HepG2 (cell line): Measurements from ENCODE around the gene ZBTB20. TPM values are rescaled to one million over a fixed set of nuclear protein-coding genes. Genes with fewer than 3 reads are reported as not detected.

Source experiments
- ATAC-seq: fragments of 200-7000 bp; cut with Tn5 transposase; 3 replicates; pipeline ENCODE4 v1.9.1; 2020; ENCODE audit warnings: mild to moderate bottlenecking, moderate library complexity
- BruUV-seq: library from RNA; stranded (reverse); fragments of 400-500 nt; replicated peaks from 2 replicates; lab custom pipeline; 2021; lab: Mats Ljungman, UMichigan
- CTCF ChIA-PET: fragments of 300-600 bp; formaldehyde crosslinking; extraction: SDS; loops from one replicate; lab custom pipeline; 2021; ENCODE audit warnings: low total read pairs, inconsistent platforms, low intra/inter-chr PET ratio; lab: Yijun Ruan, JAX
- POLR2A ChIA-PET: fragments of 350-600 bp; sonication (Branson Sonifier 250); formaldehyde crosslinking; loops from one replicate; lab custom pipeline; 2020; ENCODE audit warnings: antibody characterized with exemption, inconsistent platforms; lab: Yijun Ruan, JAX
- DNase-seq: peaks from one replicate; pipeline ENCODE4 v3.0.0-alpha.2; 2015; ENCODE audit warnings: low spot score
- FAIRE-seq: peaks from 3 replicates; lab custom pipeline; 2011; peaks lifted over from hg19 to GRCh38; lab: Jason Lieb, UNC
- H2AFZ ChIP-seq: one replicate; pipeline ENCODE4 v1.6.1; 2011; ENCODE audit warnings: low read length, inconsistent platforms
- H3K27ac ChIP-seq: fragments of 300-600 bp; 3 replicates; pipeline ENCODE4 v1.8.0; 2011; ENCODE audit warnings: mixed run types, mild to moderate bottlenecking, mixed read lengths, low read length, inconsistent platforms; ENCODE audit not compliant: insufficient read depth; ENCODE audit errors: extremely low read length
- H3K27me3 ChIP-seq, 2 experiments: fragments of 200-600 bp in 1 of 2; 2 replicates in 1 of 2; 3 replicates in 1 of 2; pipeline versions ENCODE4 v1.6.0 to v1.8.0; 2011; ENCODE audit warnings: low read length in 2 of 2, mild to moderate bottlenecking in 2 of 2, moderate library complexity in 2 of 2, inconsistent platforms in 1 of 2; ENCODE audit not compliant: insufficient read depth in 2 of 2, control insufficient read depth in 1 of 2
- H3K36me3 ChIP-seq, 2 experiments: fragments of 200-600 bp in 1 of 2; replicated peaks in 1 of 2; 2 replicates in 1 of 2; 3 replicates in 1 of 2; pipeline versions ENCODE4 v1.5.1 to v1.8.0; 2011; ENCODE audit warnings: low read length in 2 of 2, inconsistent platforms in 1 of 2; ENCODE audit not compliant: insufficient read depth in 2 of 2, control insufficient read depth in 1 of 2
- H3K4me1 ChIP-seq: 2 replicates; pipeline ENCODE4 v1.5.1; 2012; ENCODE audit warnings: low read length, inconsistent platforms; ENCODE audit not compliant: insufficient read depth
- H3K4me2 ChIP-seq: 2 replicates; pipeline ENCODE4 v1.6.0; 2011; ENCODE audit warnings: low read depth, low read length, inconsistent platforms
- H3K4me3 ChIP-seq, 3 experiments: fragments of 200-600 bp in 1 of 3; sonication (generic), shearing (Covaris generic) in 1 of 3; replicated peaks in 1 of 3; 2 replicates each; pipeline ENCODE4 v1.5.1; 2011 to 2016; ENCODE audit warnings: low read length in 3 of 3, inconsistent platforms in 2 of 3, low read depth in 2 of 3, mild to moderate bottlenecking in 2 of 3, control low read depth in 1 of 3, mixed read lengths in 1 of 3; ENCODE audit not compliant: insufficient read depth in 1 of 3
- H3K79me2 ChIP-seq: one replicate; pipeline ENCODE4 v1.6.1; 2011; ENCODE audit warnings: low read length, inconsistent platforms; ENCODE audit not compliant: insufficient read depth
- H3K9ac ChIP-seq: 2 replicates; pipeline ENCODE4 v1.6.0; 2011; ENCODE audit warnings: mild to moderate bottlenecking, low read depth, low read length, inconsistent platforms; ENCODE audit not compliant: insufficient read depth
- H3K9me3 ChIP-seq: 2 replicates; pipeline ENCODE4 v1.5.1; 2012; ENCODE audit warnings: mild to moderate bottlenecking, low read length
- H4K20me1 ChIP-seq: 2 replicates; pipeline ENCODE4 v1.6.0; 2011; ENCODE audit warnings: inconsistent platforms, mild to moderate bottlenecking, low read length, moderate library complexity; ENCODE audit not compliant: insufficient read depth
- AKNA ChIP-seq: sonication (generic); formaldehyde crosslinking; IDR thresholded peaks from 2 replicates; pipeline ENCODE4 v1.4.0; 2020; ENCODE audit warnings: missing genetic modification reagents, borderline replicate concordance
- ATRX ChIP-seq: sonication (generic); formaldehyde crosslinking; IDR thresholded peaks from 2 replicates; pipeline ENCODE4 v1.4.0; 2020; ENCODE audit warnings: missing genetic modification reagents, borderline replicate concordance
- MAFK ChIP-seq, 2 experiments: IDR thresholded peaks in 1 of 2; conservative IDR thresholded peaks in 1 of 2; 2 replicates each; pipeline ENCODE4 v1.6.1; 2011; ENCODE audit warnings: improper control_type of control experiment in 2 of 2, low read length in 2 of 2
- MED8 ChIP-seq: sonication (generic); formaldehyde crosslinking; IDR thresholded peaks from 2 replicates; pipeline ENCODE4 v1.8.1; 2023; ENCODE audit warnings: mild to moderate bottlenecking, missing genetic modification reagents; ENCODE audit not compliant: insufficient replicate concordance
- NR2C2 ChIP-seq: sonication (generic); formaldehyde crosslinking; IDR thresholded peaks from 2 replicates; pipeline ENCODE4 v1.4.0; 2020; ENCODE audit warnings: missing genetic modification reagents, mild to moderate bottlenecking, moderate library complexity, borderline replicate concordance
- ONECUT2 ChIP-seq: sonication (generic); formaldehyde crosslinking; IDR thresholded peaks from 2 replicates; pipeline ENCODE4 v1.4.0; 2020; ENCODE audit warnings: missing genetic modification reagents
- RBAK ChIP-seq: sonication (generic); formaldehyde crosslinking; IDR thresholded peaks from 2 replicates; pipeline ENCODE4 v1.5.1; 2020; ENCODE audit warnings: mild to moderate bottlenecking, missing genetic modification reagents
- ZNF337 ChIP-seq: sonication (generic); formaldehyde crosslinking; IDR thresholded peaks from 2 replicates; pipeline ENCODE4 v1.5.1; 2020; ENCODE audit warnings: missing genetic modification reagents, low read depth, mild to moderate bottlenecking, borderline replicate concordance
- ZNF780A ChIP-seq: sonication (generic); formaldehyde crosslinking; IDR thresholded peaks from 2 replicates; pipeline ENCODE4 v1.8.0; 2022; ENCODE audit warnings: mild to moderate bottlenecking, missing genetic modification reagents, moderate library complexity
- WGBS: methylation state at CpG from one replicate; pipeline ENCODE4 v1.1.6; 2017; ENCODE audit warnings: low lambda C conversion rate; 5-methylcytosine and 5-hydroxymethylcytosine counted together
- in situ Hi-C: cut with HindIII; loops from 2 replicates; pipeline ENCODE4 v1.10.0; 2017; ENCODE audit warnings: low pct_unique_long_range_greater_than_20kb; ENCODE audit not compliant: extremely low pct_ligation_motif_present
- intact Hi-C: fragments of 100-400 bp; cut with micrococcal nuclease; formaldehyde crosslinking; loops from one replicate; pipeline ENCODE4 v1.10.0; 2022; ENCODE audit not compliant: unreplicated experiment
- polyA plus RNA-seq, 8 experiments: library from polyadenylated mRNA; depleted of rRNA in 3 of 8; stranded (reverse) in 7 of 8; unstranded in 1 of 8; fragments of >200 nt; fragmentation: Illumina TruSeq in 4 of 8; extraction: Trizol in 4 of 8; gene quantifications; 2 replicates each; pipeline versions ENCODE4 v1.2.1 to v1.2.3, GENCODE V29; 2011 to 2016; ENCODE audit warnings: low read depth in 4 of 8, missing spikeins in 1 of 8, mixed read lengths in 1 of 8; ENCODE audit not compliant: insufficient read depth in 1 of 8
- total RNA-seq, 5 experiments: library from RNA; depleted of rRNA; stranded (reverse); fragments of >200 nt; fragmentation: Illumina TruSeq; extraction: Trizol; gene quantifications; 2 replicates each; pipeline ENCODE4 v1.2.3, GENCODE V29; 2016; ENCODE audit warnings: low read depth in 1 of 5

ZBTB20 gene
- total and polyA plus RNA-seq, 2 of the 13 experiments (the other 11 are each of a cell fraction or from before 2014, with no cell fraction given): 1.9 to 8.8 TPM

- no peaks in the 10 kb centered on the region for H3K27me3 ChIP-seq
- no peaks in the 10 kb centered on the region for H4K20me1 ChIP-seq
- intact Hi-C loops (no loop called here), in situ Hi-C loops (no loop called here)
- H3K79me2 ChIP-seq: no peaks in the 10 kb centered on the region
- no peaks in the 10 kb centered on the region for H3K36me3 ChIP-seq
- ATAC-seq (no peak), DNase-seq (no peak), FAIRE-seq (no peak)
- H3K9ac ChIP-seq: no peak overlapping the region
- no peak for TF ChIP-seq NR2C2 (CRISPR knock-in tag)
- TF ChIP-seq MAFK (conservative IDR thresholded peaks at IDR 0.05 in 1 of 2, IDR thresholded peaks at IDR 0.05 in 1 of 2; ENCODE audit: low read length in 2 of 2): no peak
- TF ChIP-seq ONECUT2: no peak
- TF ChIP-seq ZNF337 (CRISPR knock-in tag): no peak
- no peak for TF ChIP-seq ATRX (CRISPR knock-in tag)
- no peak for TF ChIP-seq MED8 (CRISPR knock-in tag)
- no peak for TF ChIP-seq ZNF780A (CRISPR knock-in tag)
- TF ChIP-seq RBAK (CRISPR knock-in tag): no peak
- ChIA-PET CTCF (no interaction called here), POLR2A (no interaction called here)
- H3K9me3 ChIP-seq: no peaks in the 10 kb centered on the region
- H3K4me3 ChIP-seq: no peak overlapping the region
- 88% methylated on average over 1 of the region's 1 CpG for WGBS
- no peak overlapping the region for H2AFZ ChIP-seq
- H3K27ac ChIP-seq: no peak overlapping the region
- H3K4me1 ChIP-seq: peaks cover 28% of the 10 kb centered on the region
- BruUV-seq: no TSS peak
- no peak overlapping the region for H3K4me2 ChIP-seq
These were observed 384.9 kb downstream of the ZBTB20 start for GRCh38 chr3:114762144-114762543.

GRCh38 chr3:114760679-114761078, 386.4 kb downstream of the ZBTB20 start:
- in situ Hi-C loops: no loop called here
- Histone ChIP-seq H2AFZ (no peak overlapping the region), H4K20me1 (no peaks in the 10 kb centered on the region), H3K36me3 (no peaks in the 10 kb centered on the region), H3K4me2 (no peak overlapping the region), H3K9me3 (no peaks in the 10 kb centered on the region), H3K27ac (no peak overlapping the region), H3K9ac (no peak overlapping the region), H3K27me3 (no peaks in the 10 kb centered on the region), H3K4me3 (no peak overlapping the region), H3K4me1 (peaks cover 28% of the 10 kb centered on the region), H3K79me2 (no peaks in the 10 kb centered on the region)
- ChIA-PET POLR2A (no interaction called here), CTCF (no interaction called here)
- no peak for FAIRE-seq
- intact Hi-C loops: loop anchor here (2.0 kb wide), 1 partner anchor 14 kb away; no protein-coding TSS in a partner anchor
- no peak for ATAC-seq
- no TSS peak for BruUV-seq
- TF ChIP-seq AKNA (CRISPR knock-in tag): no peak
- no peak for DNase-seq
